Activated CD8-positive, alpha-beta T cell treated with anti-CD3 and anti-CD28 coated beads for 36 hours (primary cell): ENCODE measurements around the gene COL5A1. TPM values are rescaled to one million over a fixed set of nuclear protein-coding genes. Genes with fewer than 3 reads are reported as not detected.

Experiments used
- ATAC-seq: fragments of 200-7000 bp; cut with Tn5 transposase; one replicate; pipeline ENCODE4 v1.10.0; 2021; ENCODE audit warnings: mild to moderate bottlenecking, moderate library complexity
- CTCF ChIA-PET: fragments of 350-600 bp; sonication (Branson Sonifier 250); formaldehyde crosslinking; loops from one replicate; lab custom pipeline; 2021; ENCODE audit warnings: antibody characterized with exemption; lab: Charles Lee
- POLR2A ChIA-PET: fragments of 350-600 bp; sonication (Branson Sonifier 250); formaldehyde crosslinking; loops from one replicate; lab custom pipeline; 2021; ENCODE audit warnings: antibody characterized with exemption; lab: Charles Lee
- DNase-seq: peaks from one replicate; pipeline ENCODE4 v3.0.0-alpha.2; 2020
- H3K27ac Mint-ChIP-seq: one replicate; pipeline ENCODE4 v1.8.0; 2021; ENCODE audit warnings: mild to moderate bottlenecking, mixed read lengths
- H3K27me3 Mint-ChIP-seq: one replicate; pipeline ENCODE4 v1.8.0; 2021; ENCODE audit warnings: mixed read lengths
- H3K36me3 Mint-ChIP-seq: one replicate; pipeline ENCODE4 v1.8.0; 2021; ENCODE audit warnings: low read depth, mixed read lengths
- H3K4me1 Mint-ChIP-seq: one replicate; pipeline ENCODE4 v1.8.0; 2021; ENCODE audit warnings: low read depth, mixed read lengths
- H3K4me3 Mint-ChIP-seq: one replicate; pipeline ENCODE4 v1.8.0; 2021; ENCODE audit warnings: mild to moderate bottlenecking, moderate library complexity, mixed read lengths
- H3K9me3 Mint-ChIP-seq: one replicate; pipeline ENCODE4 v1.8.0; 2021; ENCODE audit warnings: mixed read lengths
- intact Hi-C: fragments of 100-400 bp; cut with micrococcal nuclease; formaldehyde crosslinking; loops from one replicate; pipeline ENCODE4 v1.10.0; 2022
- total RNA-seq, 2 experiments: library from RNA; stranded (reverse); gene quantifications; one replicate each; pipeline ENCODE4 v1.2.3, GENCODE V29; 2021
- TF ChIP-seq, protein P1 (sequence below): fragments of 200-600 bp; IDR thresholded peaks from one replicate; pipeline ENCODE4 v1.8.0; 2022; ENCODE audit warnings: antibody characterized with exemption, mild to moderate bottlenecking

Gene COL5A1
- total RNA-seq, 2 experiments from 2014 or later: 0.29 to 0.34 TPM

DNA sequence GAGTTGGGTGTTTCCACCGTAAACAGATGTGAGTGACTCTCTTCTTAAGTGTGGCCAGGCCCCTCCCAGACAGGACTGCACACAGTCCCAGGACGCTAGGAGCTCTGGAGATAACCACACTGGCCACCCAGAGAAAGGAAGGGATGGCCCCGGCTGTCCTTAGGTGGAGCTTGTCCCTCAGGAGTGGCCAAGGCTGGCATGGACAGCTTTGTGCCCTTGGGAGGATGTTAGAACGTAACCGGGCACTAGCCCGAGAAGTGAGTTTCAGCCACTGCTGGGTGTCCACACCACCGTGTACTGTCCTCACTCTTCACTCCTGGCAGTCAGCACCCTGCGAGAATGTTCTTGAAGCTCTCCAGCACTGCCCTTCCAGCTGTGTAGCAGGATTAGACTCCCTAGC, 203.2 kb downstream of the COL5A1 start:
- ChIA-PET CTCF (no interaction called here), POLR2A (no interaction called here)
- ATAC-seq (no peak), DNase-seq (no peak)
- Mint-ChIP-seq H3K27me3 (no peaks in the 10 kb centered on the region), H3K4me3 (no peak overlapping the region), H3K36me3 (no peaks in the 10 kb centered on the region), H3K9me3 (no peaks in the 10 kb centered on the region), H3K27ac (no peak overlapping the region), H3K4me1 (no peaks in the 10 kb centered on the region)
- intact Hi-C loops: no loop called here
- TF ChIP-seq, protein P1, sequence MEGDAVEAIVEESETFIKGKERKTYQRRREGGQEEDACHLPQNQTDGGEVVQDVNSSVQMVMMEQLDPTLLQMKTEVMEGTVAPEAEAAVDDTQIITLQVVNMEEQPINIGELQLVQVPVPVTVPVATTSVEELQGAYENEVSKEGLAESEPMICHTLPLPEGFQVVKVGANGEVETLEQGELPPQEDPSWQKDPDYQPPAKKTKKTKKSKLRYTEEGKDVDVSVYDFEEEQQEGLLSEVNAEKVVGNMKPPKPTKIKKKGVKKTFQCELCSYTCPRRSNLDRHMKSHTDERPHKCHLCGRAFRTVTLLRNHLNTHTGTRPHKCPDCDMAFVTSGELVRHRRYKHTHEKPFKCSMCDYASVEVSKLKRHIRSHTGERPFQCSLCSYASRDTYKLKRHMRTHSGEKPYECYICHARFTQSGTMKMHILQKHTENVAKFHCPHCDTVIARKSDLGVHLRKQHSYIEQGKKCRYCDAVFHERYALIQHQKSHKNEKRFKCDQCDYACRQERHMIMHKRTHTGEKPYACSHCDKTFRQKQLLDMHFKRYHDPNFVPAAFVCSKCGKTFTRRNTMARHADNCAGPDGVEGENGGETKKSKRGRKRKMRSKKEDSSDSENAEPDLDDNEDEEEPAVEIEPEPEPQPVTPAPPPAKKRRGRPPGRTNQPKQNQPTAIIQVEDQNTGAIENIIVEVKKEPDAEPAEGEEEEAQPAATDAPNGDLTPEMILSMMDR: no peak

DNA sequence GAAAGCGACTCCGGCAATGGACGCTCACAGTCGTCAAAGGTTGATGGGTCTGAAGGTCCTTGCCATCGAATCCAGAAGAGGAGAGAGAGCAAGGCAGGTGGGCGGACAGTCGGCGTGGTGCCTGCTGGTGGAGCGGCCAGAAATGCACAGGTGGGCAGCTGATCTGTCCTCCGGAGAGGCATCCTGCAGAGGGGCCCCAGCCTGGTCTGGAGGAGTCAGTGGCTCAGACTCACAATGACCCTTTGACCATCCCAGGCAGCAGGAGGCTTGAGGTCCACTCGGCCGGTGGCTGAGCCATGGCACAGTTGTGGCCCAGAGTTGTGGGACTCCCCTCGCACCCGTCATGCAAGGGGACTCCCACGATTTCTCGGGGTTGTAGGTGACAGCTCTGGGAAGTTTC, 204.6 kb downstream of the COL5A1 start:
- no peaks in the 10 kb centered on the region for H3K4me1 Mint-ChIP-seq
- DNase-seq: no peak
- no peak overlapping the region for H3K27ac Mint-ChIP-seq
- intact Hi-C loops: no loop called here
- H3K9me3 Mint-ChIP-seq: no peaks in the 10 kb centered on the region
- ATAC-seq: no peak
- H3K36me3 Mint-ChIP-seq: no peaks in the 10 kb centered on the region
- POLR2A ChIA-PET: no interaction called here
- no peak overlapping the region for H3K4me3 Mint-ChIP-seq
- CTCF ChIA-PET: no interaction called here
- TF ChIP-seq, protein P1: no peak
- H3K27me3 Mint-ChIP-seq: no peaks in the 10 kb centered on the region

DNA sequence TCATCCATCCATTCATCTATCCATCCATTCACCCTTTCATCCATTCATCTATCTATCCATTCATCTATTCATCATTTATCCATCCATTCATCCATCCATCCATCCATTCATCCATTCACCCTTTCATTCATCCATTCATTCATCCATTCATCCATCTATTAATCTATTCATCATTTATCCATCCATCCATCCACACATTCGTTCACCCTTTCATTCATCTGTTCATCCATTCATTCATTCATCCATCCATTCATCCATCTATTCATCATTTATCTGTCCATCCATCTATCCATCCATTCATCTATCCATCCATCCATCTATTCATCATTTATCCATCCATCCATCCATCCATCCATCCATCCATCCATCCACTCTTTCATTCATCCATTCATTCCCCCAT, 205.1 kb downstream of the COL5A1 start:
- ChIA-PET CTCF (no interaction called here), POLR2A (no interaction called here)
- Mint-ChIP-seq H3K27me3 (no peaks in the 10 kb centered on the region), H3K4me3 (no peak overlapping the region), H3K36me3 (no peaks in the 10 kb centered on the region), H3K9me3 (no peaks in the 10 kb centered on the region), H3K4me1 (no peaks in the 10 kb centered on the region), H3K27ac (no peak overlapping the region)
- ATAC-seq (no peak), DNase-seq (no peak)
- intact Hi-C loops: no loop called here
- TF ChIP-seq, protein P1: no peak

DNA sequence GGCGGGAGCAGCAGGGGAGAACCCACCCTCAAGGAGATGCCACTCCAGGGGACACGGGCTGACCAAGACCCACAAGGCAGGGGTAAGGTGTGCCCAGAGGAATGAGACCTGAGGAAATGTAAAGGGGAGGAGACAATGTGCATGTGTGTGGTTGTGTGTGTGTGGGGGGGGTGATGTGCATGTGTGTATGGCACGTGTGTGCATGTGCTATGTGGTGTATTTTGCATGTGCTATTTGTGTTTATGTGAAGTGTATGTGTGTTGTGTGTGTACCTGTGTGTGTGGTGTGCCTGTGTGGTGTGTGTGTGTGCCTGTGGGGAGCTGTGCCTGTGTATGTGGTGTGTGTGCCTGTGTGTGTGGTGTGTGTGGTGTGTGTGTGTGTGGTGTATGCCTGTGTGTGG, 205.5 kb downstream of the COL5A1 start:
- Mint-ChIP-seq H3K4me1 (no peaks in the 10 kb centered on the region), H3K36me3 (no peaks in the 10 kb centered on the region), H3K4me3 (no peak overlapping the region), H3K27ac (no peak overlapping the region), H3K9me3 (no peaks in the 10 kb centered on the region), H3K27me3 (no peaks in the 10 kb centered on the region)
- intact Hi-C loops: no loop called here
- POLR2A ChIA-PET: no interaction called here
- ATAC-seq (no peak), DNase-seq (no peak)
- CTCF ChIA-PET: no interaction called here
- TF ChIP-seq, protein P1: no peak

DNA sequence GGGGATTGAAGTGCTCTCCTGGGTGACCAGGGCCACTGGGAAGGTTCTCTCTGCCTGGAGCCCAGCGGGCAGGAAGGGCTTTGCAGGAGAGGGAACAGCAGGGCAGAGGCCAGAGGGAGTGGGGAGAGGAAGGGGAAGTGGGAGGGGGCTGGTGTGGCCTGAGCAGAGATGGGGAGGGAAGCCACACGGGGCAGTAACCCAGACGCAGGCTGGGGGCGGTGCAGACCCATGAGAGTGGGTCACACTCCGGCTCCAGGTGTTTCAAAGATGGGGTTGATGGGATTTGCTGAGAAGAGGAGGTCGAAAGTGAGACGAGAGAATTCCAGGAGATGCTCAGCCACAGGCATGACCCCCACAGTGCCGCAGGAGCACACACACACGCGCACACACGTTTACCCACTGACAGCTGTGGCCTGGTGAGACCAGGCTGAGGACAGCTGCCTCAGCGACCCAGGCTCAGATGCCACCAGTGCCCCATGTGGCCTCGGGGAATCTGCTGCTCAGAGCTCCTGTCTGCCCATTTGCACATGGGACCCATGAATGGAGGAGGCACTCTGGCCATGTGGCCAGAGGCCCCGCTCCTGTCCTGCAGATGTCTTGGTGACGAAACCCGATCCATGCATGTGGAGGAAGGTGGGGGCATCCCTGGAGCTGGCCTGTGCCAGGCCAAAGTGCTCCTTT, 206.3 kb downstream of the COL5A1 start:
- POLR2A ChIA-PET: no interaction called here
- H3K4me1 Mint-ChIP-seq: no peaks in the 10 kb centered on the region
- intact Hi-C loops: no loop called here
- H3K27ac Mint-ChIP-seq: no peak overlapping the region
- TF ChIP-seq, protein P1: no peak
- H3K27me3 Mint-ChIP-seq: no peaks in the 10 kb centered on the region
- CTCF ChIA-PET: no interaction called here
- no peak for DNase-seq
- no peak for ATAC-seq
- no peak overlapping the region for H3K4me3 Mint-ChIP-seq
- H3K36me3 Mint-ChIP-seq: no peaks in the 10 kb centered on the region
- H3K9me3 Mint-ChIP-seq: no peaks in the 10 kb centered on the region
